Tongue (tissue), 2 donors: ENCODE results near the gene DENND2D. TPM values are rescaled to one million over a fixed set of nuclear protein-coding genes. Genes with fewer than 3 reads are reported as not detected.

ENCODE experiments used
- DNase-seq: peaks from one replicate; pipeline ENCODE4 v3.0.0-alpha.2; 2015
- total RNA-seq: library from RNA; depleted of rRNA; stranded (reverse); fragments of >200 nt; gene quantifications from one replicate; pipeline ENCODE4 v1.2.3, GENCODE V29; 2014

The DENND2D gene
- total RNA-seq, 1 donor from 2014 or later = 12.0 TPM

DNA sequence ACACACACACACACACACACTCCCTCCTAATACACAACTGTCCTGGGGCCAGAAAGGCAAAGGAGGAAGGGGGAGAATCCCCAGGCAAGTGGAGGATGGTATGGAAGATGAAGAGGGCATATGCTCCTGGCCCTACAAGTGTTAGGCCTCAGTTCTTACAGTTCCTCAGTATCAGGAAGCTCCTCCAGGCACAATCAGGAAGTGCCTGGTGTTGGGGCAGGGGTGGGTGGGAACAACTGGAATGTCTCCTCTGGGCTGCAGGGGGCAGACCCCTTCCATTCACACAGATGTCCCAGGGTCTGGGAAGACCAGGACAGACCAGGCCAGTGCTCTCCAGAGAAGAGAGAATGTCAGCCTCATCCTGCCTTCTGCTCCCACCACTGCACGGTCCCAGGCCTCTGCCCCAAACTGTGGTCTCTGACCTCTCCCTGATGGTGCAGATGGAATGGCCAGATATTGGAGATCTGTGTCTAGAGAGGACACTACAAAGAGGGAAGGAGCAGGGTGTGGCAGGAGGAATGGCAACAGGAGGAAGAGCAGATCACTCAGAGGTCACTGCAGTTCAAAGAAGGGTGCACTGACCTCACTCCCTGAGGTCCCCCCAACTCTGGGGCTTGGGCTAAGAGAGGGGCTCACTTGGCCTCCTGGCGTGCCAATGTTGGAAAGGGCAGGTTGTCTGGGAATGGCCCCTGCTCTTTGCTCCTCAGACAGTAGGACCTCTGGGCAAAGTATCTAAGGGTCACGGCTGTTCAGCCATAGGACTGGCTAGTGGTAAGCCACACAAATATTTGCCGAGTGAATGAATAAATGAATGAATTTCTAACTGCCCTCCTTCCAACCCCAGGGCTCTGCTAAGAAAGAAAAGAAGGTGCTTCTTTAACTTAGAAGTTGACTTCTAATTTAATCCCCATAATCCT lies 2.5 kb upstream of the DENND2D start:
- no peak for DNase-seq

- DNase-seq = no peak
These were observed 1.9 kb upstream of the DENND2D start for GRCh38 chr1:111202366-111202706.

DNA sequence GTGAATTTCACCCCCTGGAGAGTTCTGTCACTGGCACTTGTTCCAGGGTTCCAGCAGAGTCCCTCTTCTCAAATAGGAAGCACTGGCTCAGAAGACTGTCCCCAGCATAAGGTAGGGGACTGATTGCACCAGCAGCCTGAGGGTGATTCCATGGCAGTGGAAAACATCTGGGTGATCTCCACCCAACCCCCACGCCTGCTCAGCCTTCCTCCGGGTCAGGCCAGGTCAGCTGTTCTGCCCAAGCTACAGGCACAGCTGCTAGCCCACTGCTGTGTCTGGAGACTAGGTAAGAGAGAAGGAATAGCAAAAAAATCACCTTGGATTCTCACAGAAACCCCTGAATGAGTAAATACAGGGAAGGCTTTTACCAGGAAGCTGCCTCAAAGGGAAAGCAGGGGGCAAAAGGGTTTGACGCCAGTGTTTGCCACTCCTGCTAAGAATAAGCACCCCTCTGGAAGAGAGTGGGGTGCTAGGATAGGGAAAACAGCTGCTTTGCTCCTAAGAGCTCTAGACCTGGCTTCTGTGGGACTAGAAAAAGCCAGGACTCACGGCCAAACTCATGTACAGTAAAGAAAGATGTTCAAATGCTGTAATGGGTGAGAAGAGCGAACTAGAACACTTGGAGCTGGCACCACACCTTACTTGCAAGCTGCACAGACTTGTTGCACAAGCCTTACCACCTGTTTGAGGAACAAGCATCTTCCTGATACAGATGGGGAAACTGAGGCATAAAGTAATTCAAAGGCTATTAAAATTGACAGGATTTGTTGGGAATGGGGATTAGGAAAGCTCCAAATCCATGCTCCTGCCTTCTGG lies 1.0 kb upstream of the DENND2D start:
- no peak for DNase-seq

GRCh38 chr1:111200802-111201161 lies 336 bp upstream of the DENND2D start:
- no peak for DNase-seq

DNA sequence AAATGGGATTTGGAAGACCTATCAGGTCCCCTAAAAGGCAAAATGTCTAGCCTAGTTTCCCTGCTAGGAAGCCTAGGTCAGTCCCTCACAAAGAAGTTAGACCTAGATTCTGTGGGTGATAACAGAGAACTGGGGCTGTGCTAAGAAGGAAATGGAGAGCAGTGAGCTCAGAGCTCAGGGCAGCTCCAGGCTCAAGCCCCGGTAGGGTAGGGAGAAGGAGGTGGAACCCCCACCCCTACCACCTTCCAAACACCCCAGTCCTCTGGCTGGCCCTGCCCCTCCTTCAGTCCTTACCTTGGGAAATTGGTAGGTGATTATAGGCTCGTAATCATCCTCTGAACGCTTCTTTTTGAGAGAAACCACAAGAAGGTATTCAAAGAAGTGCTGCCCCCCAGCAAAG lies 1.1 kb downstream of the DENND2D start:
- no peak for DNase-seq

DNA sequence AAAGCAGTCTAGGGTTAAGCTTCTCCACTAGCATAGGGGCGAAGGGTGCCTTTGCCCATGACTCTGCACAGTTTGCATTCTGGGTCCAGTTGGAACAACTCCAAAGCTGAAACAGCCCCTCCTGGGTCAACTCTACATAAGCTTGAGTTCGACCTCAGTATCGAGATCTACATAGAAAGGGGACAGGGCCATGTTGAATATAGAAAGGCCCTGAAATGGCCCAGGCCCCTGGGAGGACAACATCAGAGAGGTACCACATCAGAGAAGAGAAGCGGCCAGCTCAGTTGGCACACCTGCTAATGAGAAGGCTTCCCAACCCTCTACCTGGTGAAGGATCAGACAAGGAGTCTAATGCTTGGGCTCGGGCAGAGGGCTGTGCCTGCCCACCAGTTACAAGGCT lies 1.6 kb downstream of the DENND2D start:
- DNase-seq = no peak

GRCh38 chr1:111197598-111198284 lies 2.7 kb downstream of the DENND2D start:
- no peak for DNase-seq

DNA sequence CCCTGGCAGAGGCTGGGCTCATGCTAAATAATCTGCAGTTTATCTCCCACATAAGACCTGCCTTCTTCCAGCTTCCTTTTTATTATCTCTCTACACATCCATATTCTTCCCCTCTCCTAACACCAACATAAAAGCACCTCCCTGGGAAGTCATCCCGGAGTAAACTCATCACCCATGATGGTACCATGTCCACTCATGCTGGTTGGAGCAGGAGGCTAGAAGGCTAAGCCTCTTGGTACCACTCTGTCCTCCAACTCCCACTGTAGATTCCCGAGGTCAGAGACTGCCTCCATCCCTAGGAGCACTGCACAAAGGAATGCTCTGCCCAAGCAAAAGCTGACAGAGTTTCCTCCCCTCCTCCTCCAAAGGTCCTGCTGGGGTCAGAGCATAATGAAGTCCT lies 4.2 kb downstream of the DENND2D start:
- no peak for DNase-seq

DNA sequence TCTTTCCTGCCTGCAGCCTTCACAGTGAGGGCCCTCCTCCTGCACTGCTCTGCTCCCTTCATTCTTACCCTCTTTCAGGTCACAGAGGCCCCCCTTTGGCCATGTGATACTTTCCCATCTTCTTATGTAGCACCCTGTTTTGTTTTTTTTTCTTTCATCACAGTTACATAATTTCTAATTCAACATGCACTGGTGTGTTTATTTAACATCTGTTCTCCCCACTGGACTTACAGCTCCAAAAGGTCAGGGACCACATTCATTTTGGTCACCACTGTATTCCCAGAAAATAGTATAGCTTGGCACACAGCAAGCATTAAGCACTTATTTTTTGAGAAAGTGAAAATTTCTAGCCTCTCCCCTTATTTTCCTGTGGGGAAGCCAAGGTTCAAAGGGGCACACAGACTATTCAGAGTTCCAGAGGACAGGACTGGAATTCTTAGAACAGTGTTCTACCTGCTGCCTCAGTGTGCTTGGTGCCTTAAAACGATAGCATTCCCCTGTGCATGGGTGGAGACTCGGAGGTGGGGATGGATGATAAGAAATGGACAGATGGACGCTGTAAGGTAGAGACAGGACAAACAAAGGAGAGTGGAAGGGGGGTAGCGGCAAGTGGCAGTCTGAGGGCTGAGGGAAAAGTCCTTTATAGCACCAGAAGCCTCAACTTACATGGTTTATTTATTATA lies 5.3 kb downstream of the DENND2D start:
- DNase-seq = no peak

DNA sequence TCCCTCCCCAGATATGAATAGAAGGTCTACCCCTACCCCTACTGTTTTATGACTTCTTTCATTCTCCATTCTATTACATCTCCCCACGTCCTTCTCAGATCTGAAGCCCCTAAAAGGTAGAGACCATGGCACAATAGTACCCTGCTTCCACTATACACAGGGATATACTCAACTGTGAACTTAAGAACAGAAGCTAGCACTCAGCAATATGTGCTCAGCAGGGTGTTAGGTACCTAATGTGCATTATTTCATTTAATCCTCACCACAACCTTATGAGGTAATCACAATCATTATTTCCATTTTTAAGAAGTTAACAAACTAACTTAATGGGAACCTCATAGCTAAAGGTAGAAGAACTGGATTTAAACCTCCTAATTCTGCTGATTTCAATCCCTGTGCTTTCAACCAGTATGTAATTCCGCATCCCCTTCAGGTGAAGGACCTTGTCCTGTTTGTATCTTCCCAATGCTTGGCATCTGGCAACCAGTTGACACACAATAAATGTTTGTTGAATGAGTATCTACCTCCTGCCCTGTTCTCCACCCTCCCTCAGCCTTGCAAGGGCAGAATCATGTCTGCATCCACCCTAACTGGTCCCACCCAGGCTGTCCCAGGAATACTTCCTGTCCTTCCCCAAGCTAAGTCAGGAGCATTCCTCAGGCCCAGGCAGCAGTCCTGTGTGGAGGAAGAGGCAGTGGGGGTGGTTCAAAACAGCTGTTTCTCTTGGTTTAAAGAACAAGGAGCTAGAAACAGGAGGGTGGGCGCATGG lies 6.5 kb downstream of the DENND2D start:
- DNase-seq = no peak

DNA sequence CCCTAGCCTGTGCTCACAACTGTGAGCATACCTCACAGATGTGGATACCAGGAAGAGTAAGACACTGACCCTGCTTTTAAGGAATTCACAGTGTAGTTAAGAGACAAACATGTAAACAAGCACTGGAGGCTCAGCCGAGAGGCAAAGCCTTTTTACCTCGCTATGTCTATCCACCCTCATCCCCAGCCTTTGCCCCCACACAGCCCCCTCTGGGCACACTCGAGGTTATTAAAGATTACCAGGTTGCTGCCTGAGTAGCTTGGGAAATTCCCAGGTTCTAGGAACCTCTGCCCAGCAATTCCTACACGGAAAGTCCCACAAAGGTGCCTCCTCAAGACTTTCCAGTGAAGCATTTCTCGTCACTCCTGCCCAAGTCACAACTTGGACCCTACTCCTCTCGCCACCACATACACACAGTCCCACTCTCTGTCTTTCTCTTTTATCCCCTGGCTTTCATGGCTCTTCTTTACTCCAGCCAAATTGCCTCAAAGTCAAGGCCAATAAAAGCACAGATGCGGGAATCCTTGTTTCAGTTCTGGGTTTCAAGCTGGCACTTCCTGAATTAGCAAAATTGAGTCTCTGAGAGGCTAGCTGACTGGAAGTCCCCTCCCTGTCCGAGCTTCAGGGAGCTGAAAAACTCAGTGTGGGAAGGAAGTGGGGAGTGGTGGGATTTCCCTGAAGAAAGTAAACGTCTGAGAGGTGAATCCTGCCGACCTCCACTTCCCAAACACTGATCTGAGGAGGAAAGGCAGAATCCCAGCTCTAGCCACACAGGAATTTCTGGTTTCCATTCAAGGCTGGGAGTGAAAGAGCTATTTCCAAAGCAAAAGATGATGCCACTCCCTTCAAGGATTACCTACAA lies 7.6 kb downstream of the DENND2D start:
- DNase-seq = no peak

DNA sequence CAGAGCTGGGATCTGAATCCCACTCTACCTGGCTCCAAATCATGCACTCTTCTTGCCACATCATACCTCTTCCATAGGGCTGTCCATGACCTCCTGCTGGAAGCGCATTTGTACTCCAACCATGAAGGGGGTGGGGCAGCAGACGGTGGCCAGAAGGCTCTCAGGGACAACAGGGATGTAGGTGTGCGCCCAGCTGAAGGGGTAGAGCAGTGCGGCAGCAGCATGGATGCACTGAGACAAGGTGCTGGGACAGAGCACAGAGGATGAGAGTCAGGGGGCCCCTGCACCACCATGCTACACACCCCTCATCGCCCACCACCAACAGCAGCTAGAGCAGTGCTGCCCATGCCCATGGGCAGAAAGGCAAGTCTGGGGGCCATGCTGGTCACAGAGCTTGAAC lies 8.4 kb downstream of the DENND2D start:
- no peak for DNase-seq

DNA sequence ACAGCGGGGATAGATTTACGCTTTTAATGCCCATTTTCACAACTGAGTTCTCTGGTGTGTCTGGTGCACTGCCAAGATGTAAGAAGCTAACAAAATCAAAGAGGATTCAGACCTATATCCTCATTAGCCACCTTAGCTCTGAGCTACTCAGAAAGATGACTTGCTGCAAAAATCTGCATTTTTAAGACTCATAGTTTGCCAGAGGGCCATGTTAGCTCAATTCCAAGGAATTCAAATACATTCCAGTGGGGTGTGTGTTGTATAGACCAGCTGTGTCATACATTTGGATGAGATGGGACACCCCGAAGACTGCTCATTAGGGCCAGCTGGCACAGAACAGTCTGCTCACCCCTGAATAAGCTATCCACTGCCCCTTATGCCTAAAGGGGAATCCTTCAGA lies 8.9 kb downstream of the DENND2D start:
- DNase-seq = no peak

- no peak for DNase-seq
These were observed 9.5 kb downstream of the DENND2D start for GRCh38 chr1:111190931-111191451.

GRCh38 chr1:111184663-111185062 lies 15.8 kb downstream of the DENND2D start:
- DNase-seq = no peak

DNA sequence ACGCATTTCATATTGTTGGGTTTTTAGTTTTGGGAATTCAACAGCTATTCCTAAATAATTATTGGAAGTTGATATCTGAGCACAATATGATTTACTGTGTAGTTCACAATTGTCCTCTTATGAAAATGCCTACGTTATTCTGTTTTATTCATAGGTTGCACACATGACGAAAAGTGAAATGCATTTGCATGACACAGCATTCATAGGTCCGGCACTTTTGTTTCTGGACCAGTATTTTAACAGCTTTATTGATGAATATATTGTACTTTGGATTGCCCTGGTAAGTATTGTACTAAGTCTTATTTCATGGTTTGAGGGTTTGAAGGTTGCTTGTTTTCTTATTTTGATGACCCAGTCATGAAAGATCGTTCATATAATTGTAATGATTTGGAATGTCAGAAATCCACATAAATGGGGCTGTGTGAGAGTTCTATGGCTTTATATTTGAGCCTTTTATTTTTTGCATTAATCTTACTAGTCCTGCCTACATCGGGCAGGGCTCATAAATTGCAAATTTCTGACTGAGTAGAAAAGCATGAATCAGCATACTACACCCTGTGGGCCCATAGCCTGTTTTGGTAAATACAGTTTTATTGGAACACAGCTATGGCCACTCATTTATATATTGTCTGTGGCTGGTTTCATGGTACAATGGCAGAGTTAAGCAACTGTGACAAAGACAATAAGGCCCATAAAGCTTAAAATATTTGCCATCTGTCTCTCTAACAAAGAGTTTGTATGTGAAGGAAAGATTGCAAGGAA lies 17.0 kb downstream of the DENND2D start:
- no peak for DNase-seq

- no peak for DNase-seq
These were observed 18.4 kb downstream of the DENND2D start for GRCh38 chr1:111182052-111182451.

DNA sequence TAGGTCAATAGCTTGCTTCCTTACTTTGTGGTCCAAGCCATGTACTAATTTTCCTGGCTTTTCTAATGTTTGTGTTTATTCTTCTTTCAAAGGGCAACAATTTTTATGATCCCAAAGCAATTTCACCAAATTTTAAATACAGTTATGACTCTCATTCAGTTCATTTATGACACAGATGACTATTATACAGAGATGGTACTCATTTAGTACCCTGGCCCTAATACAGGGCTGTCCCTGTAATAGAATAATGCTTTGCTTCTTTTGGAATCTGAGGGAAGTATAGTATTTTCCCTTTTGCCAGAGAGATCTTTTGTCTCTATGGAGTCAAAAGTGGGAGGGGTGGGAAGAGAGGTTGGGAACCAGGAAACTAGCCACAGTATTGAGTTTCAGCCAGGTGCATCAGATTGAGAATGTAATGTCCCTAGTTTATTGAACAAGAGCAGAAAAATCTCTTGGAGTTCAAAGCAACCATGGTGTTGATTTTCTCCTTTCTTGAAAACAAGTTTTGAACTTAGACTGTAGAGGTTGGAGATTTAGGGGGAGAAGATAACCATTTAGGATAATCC lies 20.4 kb downstream of the DENND2D start:
- no peak for DNase-seq

GRCh38 chr1:111176678-111177077 lies 23.8 kb downstream of the DENND2D start:
- DNase-seq = no peak
